A673 (cell line): ENCODE measurements around the gene LDB1.

Source experiments
- EZH2 ChIP-seq: fragments of 200-600 bp; sonication (generic); IDR thresholded peaks from 2 replicates; pipeline ENCODE4 v1.6.1; 2017; ENCODE audit warnings: borderline replicate concordance, low read depth, mild to moderate bottlenecking, mixed read lengths, antibody characterized with exemption, low read length; ENCODE audit not compliant: poor library complexity, severe bottlenecking
- TF ChIP-seq, protein P1 (sequence below): fragments of 300-800, 200-600 bp; sonication (generic); conservative IDR thresholded peaks from 2 replicates; pipeline ENCODE4 v1.5.1; 2017; ENCODE audit warnings: low read depth, mild to moderate bottlenecking, antibody characterized with exemption, low read length, moderate library complexity, mixed read lengths

- TF ChIP-seq, protein P1, sequence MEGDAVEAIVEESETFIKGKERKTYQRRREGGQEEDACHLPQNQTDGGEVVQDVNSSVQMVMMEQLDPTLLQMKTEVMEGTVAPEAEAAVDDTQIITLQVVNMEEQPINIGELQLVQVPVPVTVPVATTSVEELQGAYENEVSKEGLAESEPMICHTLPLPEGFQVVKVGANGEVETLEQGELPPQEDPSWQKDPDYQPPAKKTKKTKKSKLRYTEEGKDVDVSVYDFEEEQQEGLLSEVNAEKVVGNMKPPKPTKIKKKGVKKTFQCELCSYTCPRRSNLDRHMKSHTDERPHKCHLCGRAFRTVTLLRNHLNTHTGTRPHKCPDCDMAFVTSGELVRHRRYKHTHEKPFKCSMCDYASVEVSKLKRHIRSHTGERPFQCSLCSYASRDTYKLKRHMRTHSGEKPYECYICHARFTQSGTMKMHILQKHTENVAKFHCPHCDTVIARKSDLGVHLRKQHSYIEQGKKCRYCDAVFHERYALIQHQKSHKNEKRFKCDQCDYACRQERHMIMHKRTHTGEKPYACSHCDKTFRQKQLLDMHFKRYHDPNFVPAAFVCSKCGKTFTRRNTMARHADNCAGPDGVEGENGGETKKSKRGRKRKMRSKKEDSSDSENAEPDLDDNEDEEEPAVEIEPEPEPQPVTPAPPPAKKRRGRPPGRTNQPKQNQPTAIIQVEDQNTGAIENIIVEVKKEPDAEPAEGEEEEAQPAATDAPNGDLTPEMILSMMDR: no peak
- TF ChIP-seq EZH2: no peak
Measured at GRCh38 chr10:102140218-102140617, 20.1 kb upstream of the LDB1 start.
